H9 (cell line): ENCODE results near the gene HS3ST3B1. TPM values are rescaled to one million over a fixed set of nuclear protein-coding genes. Genes with fewer than 3 reads are reported as not detected.

Experiments used
- DNase-seq: peaks from one replicate; pipeline ENCODE4 v3.0.0-alpha.2; 2017
- H2AFZ ChIP-seq: one replicate; pipeline ENCODE4 v1.6.1; 2013; ENCODE audit warnings: mild to moderate bottlenecking, low read length, control low read depth, moderate library complexity
- H2AK5ac ChIP-seq: 2 replicates; pipeline ENCODE4 v1.6.1; 2013; ENCODE audit warnings: low read length, control low read depth, mixed read lengths; ENCODE audit not compliant: insufficient read length
- H2BK120ac ChIP-seq: one replicate; pipeline ENCODE4 v1.6.1; 2013; ENCODE audit warnings: low read depth, mild to moderate bottlenecking, low read length, control low read depth, inconsistent platforms; ENCODE audit not compliant: poor library complexity, severe bottlenecking
- H2BK12ac ChIP-seq: 2 replicates; pipeline ENCODE4 v1.6.1; 2013; ENCODE audit warnings: low read length, control low read depth, mixed read lengths, low read depth; ENCODE audit not compliant: insufficient read length
- H2BK15ac ChIP-seq: 2 replicates; pipeline ENCODE4 v1.6.1; 2013; ENCODE audit warnings: low read depth, low read length, control low read depth
- H2BK20ac ChIP-seq: one replicate; pipeline ENCODE4 v1.6.1; 2013; ENCODE audit warnings: low read depth, mild to moderate bottlenecking, low read length, control low read depth, inconsistent platforms; ENCODE audit not compliant: poor library complexity, severe bottlenecking
- H2BK5ac ChIP-seq: 2 replicates; pipeline ENCODE4 v1.6.1; 2013; ENCODE audit warnings: low read length, control low read depth, mixed read lengths; ENCODE audit not compliant: insufficient read length
- H3K14ac ChIP-seq: 2 replicates; pipeline ENCODE4 v1.6.1; 2013; ENCODE audit warnings: low read length, control low read depth; ENCODE audit not compliant: insufficient read depth
- H3K18ac ChIP-seq: 2 replicates; pipeline ENCODE4 v1.6.1; 2013; ENCODE audit warnings: low read depth, mild to moderate bottlenecking, mixed read lengths, low read length, control low read depth; ENCODE audit not compliant: insufficient read length
- H3K23ac ChIP-seq: 2 replicates; pipeline ENCODE4 v1.6.1; 2013; ENCODE audit warnings: low read length, control low read depth, mixed read lengths, low read depth; ENCODE audit not compliant: insufficient read length
- H3K23me2 ChIP-seq: 2 replicates; pipeline ENCODE4 v1.6.1; 2013; ENCODE audit warnings: low read depth, mild to moderate bottlenecking, mixed read lengths, low read length, control low read depth; ENCODE audit not compliant: insufficient read length, poor library complexity, severe bottlenecking
- H3K27ac ChIP-seq: 2 replicates; pipeline ENCODE4 v1.5.1; 2013; ENCODE audit warnings: low read length, control low read depth, mixed read lengths, low read depth; ENCODE audit not compliant: insufficient read length
- H3K27me3 ChIP-seq: 2 replicates; pipeline ENCODE4 v1.6.1; 2013; ENCODE audit warnings: low read length, control low read depth, inconsistent platforms; ENCODE audit not compliant: insufficient read depth
- H3K4ac ChIP-seq: 2 replicates; pipeline ENCODE4 v1.6.1; 2013; ENCODE audit warnings: low read depth, mild to moderate bottlenecking, control low read depth, inconsistent platforms, low read length, moderate library complexity
- H3K4me1 ChIP-seq: 2 replicates; pipeline ENCODE4 v1.6.1; 2013; ENCODE audit warnings: low read length, control low read depth, inconsistent platforms; ENCODE audit not compliant: insufficient read depth
- H3K4me2 ChIP-seq: 2 replicates; pipeline ENCODE4 v1.6.1; 2013; ENCODE audit warnings: low read length, control low read depth, mixed read lengths; ENCODE audit not compliant: insufficient read length, insufficient read depth
- H3K56ac ChIP-seq: 2 replicates; pipeline ENCODE4 v1.6.1; 2013; ENCODE audit warnings: low read depth, mild to moderate bottlenecking, mixed read lengths, low read length, control low read depth; ENCODE audit not compliant: insufficient read length
- H3K79me1 ChIP-seq: 2 replicates; pipeline ENCODE4 v1.6.1; 2013; ENCODE audit warnings: low read depth, mild to moderate bottlenecking, moderate library complexity, low read length, control low read depth, inconsistent platforms; ENCODE audit not compliant: insufficient read depth, poor library complexity, severe bottlenecking
- H3K79me2 ChIP-seq: 2 replicates; pipeline ENCODE4 v1.6.1; 2013; ENCODE audit warnings: low read length, control low read depth, inconsistent platforms; ENCODE audit not compliant: insufficient read depth
- H3K9ac ChIP-seq: 2 replicates; pipeline ENCODE4 v1.6.1; 2013; ENCODE audit warnings: low read length, control low read depth, mixed read lengths; ENCODE audit not compliant: insufficient read length; ENCODE audit errors: extremely low read depth
- H3K9me3 ChIP-seq: one replicate; pipeline ENCODE4 v1.6.1; 2013; ENCODE audit warnings: low read depth, low read length, inconsistent platforms; ENCODE audit not compliant: control insufficient read depth
- H3T11ph ChIP-seq: one replicate; pipeline ENCODE4 v1.6.1; 2013; ENCODE audit warnings: mild to moderate bottlenecking, low read length, control low read depth, inconsistent platforms
- H4K20me1 ChIP-seq: one replicate; pipeline ENCODE4 v1.6.1; 2013; ENCODE audit not compliant: control insufficient read depth, insufficient read length, insufficient read depth
- H4K5ac ChIP-seq: 2 replicates; pipeline ENCODE4 v1.6.1; 2013; ENCODE audit warnings: low read depth, mild to moderate bottlenecking, mixed read lengths, low read length, control low read depth; ENCODE audit not compliant: insufficient read length
- H4K8ac ChIP-seq: replicated peaks from 2 replicates; pipeline ENCODE4 v1.6.1; 2013; ENCODE audit warnings: low read length, control low read depth, mixed read lengths, low read depth; ENCODE audit not compliant: insufficient read length
- H4K91ac ChIP-seq: 2 replicates; pipeline ENCODE4 v1.6.1; 2013; ENCODE audit warnings: low read depth, mild to moderate bottlenecking, moderate library complexity, mixed read lengths, low read length, control low read depth; ENCODE audit not compliant: insufficient read length
- H3K27ac Mint-ChIP-seq, 3 experiments: 2 replicates in 2 of 3; 3 replicates in 1 of 3; pipeline ENCODE4 v1.8.0; 2020 to 2021; ENCODE audit warnings: mixed read lengths in 3 of 3, mild to moderate bottlenecking in 1 of 3, moderate library complexity in 1 of 3
- H3K27me3 Mint-ChIP-seq: 2 replicates; pipeline ENCODE4 v1.8.0; 2021; ENCODE audit warnings: low read depth, mild to moderate bottlenecking, moderate library complexity, mixed read lengths
- H3K36me3 Mint-ChIP-seq, 3 experiments: 2 replicates in 2 of 3; 3 replicates in 1 of 3; pipeline ENCODE4 v1.8.0; 2020 to 2021; ENCODE audit warnings: low read depth in 3 of 3, mixed read lengths in 3 of 3; ENCODE audit not compliant: insufficient read depth in 1 of 3
- H3K4me1 Mint-ChIP-seq, 2 experiments: 2 replicates each; pipeline ENCODE4 v1.8.0; 2020; ENCODE audit warnings: mixed read lengths in 2 of 2
- H3K4me3 Mint-ChIP-seq, 2 experiments: 2 replicates in 1 of 2; 3 replicates in 1 of 2; pipeline ENCODE4 v1.8.0; 2020 to 2021; ENCODE audit warnings: mild to moderate bottlenecking in 2 of 2, mixed read lengths in 2 of 2, moderate library complexity in 1 of 2
- H3K9me3 Mint-ChIP-seq, 2 experiments: 2 replicates in 1 of 2; 3 replicates in 1 of 2; pipeline ENCODE4 v1.8.0; 2020; ENCODE audit warnings: mild to moderate bottlenecking in 2 of 2, mixed read lengths in 2 of 2, moderate library complexity in 1 of 2
- CTCF ChIP-seq: fragments of 200-600 bp; sonication (generic); conservative IDR thresholded peaks from 3 replicates; pipeline ENCODE4 v1.8.0; 2021; ENCODE audit warnings: antibody characterized with exemption, mild to moderate bottlenecking
- total RNA-seq: library from RNA; stranded (reverse); gene quantifications from 2 replicates; pipeline ENCODE4 v1.2.1, GENCODE V29; 2021

HS3ST3B1 gene
- total RNA-seq, 1 experiment from 2014 or later, result 2.8 TPM

DNA sequence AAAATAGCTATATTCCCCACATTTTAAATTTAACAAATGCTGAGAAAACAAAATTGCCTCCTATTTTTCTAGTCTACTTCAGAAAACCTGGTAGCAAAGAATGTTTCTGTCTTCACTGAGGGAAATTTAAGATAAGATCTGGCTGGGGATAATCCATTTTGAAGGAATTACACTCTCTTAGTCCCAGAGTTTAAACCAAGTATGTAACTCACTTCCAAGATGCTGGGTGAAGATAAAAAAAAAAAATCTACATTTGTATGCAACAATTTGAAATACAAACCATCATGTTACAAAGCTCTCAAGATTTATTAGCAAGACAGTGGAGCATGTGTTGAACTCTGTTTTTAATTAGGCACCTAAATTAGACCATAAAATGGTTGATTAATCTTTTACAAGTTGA lies 5.7 kb downstream of the HS3ST3B1 start:
- Histone ChIP-seq H3K79me1 (no peaks in the 10 kb centered on the region), H3K4ac (no peak overlapping the region), H3K4me1 (peaks cover 22% of the 10 kb centered on the region; the same call in 1 of the 2 replicates), H3T11ph (no peak overlapping the region), H3K4me2 (no peak overlapping the region), H3K23me2 (peaks cover 41% of the 10 kb centered on the region), H2BK5ac (no peak overlapping the region), H2BK120ac (no peak overlapping the region), H3K27ac (no peak overlapping the region), H3K18ac (no peak overlapping the region), H2BK12ac (no peak overlapping the region), H4K8ac (no peak overlapping the region), H2AK5ac (no peak overlapping the region), H3K9me3 (no peaks in the 10 kb centered on the region), H2BK20ac (no peak overlapping the region), H3K23ac (no peak overlapping the region), H4K91ac (no peak overlapping the region), H2BK15ac (no peak overlapping the region), H4K20me1 (peaks cover 3% of the 10 kb centered on the region), H3K9ac (no peak overlapping the region), H3K14ac (no peak overlapping the region), H3K56ac (no peak overlapping the region), H4K5ac (no peak overlapping the region), H3K27me3 (peaks cover 38% of the 10 kb centered on the region; the same call in 1 of the 2 replicates), H3K79me2 (no peaks in the 10 kb centered on the region; the same call in 1 of the 2 replicates), H2AFZ (no peak overlapping the region)
- H3K27me3 Mint-ChIP-seq, result peaks cover 59% of the 10 kb centered on the region
- no peak for DNase-seq
- TF ChIP-seq CTCF, result no peak
- H3K9me3 Mint-ChIP-seq, result no peaks in the 10 kb centered on the region
- H3K27ac Mint-ChIP-seq, result no peak overlapping the region
- H3K36me3 Mint-ChIP-seq, result no peaks in the 10 kb centered on the region; a peak in 1 of 7 replicates
- H3K4me1 Mint-ChIP-seq, result peaks cover 57 to 60% of the 10 kb centered on the region in 2 experiments
- H3K4me3 Mint-ChIP-seq, result peak overlapping the region in 1 of 2 experiments; percentile 10; a peak in 1 of 5 replicates
